Ovary (tissue), 3 donors: ENCODE results near the gene RPL38.

Experiments
- EP300 ChIP-seq: sonication (generic); formaldehyde crosslinking; IDR thresholded peaks from one replicate; pipeline ENCODE4 v1.6.1; 2017; ENCODE audit warnings: antibody characterized with exemption
- TF ChIP-seq, protein P1 (sequence below), 3 donors: fragments of 450-650 bp in 2 of 3; fragments of 200-600 bp in 1 of 3; IDR thresholded peaks; one replicate each; pipeline versions ENCODE4 v1.5.1 to v1.8.0; 2016 to 2022; ENCODE audit warnings: antibody characterized with exemption in 3 of 3, mild to moderate bottlenecking in 1 of 3
- donor health status: DM: no; HTN: no; CAD: no.

DNA sequence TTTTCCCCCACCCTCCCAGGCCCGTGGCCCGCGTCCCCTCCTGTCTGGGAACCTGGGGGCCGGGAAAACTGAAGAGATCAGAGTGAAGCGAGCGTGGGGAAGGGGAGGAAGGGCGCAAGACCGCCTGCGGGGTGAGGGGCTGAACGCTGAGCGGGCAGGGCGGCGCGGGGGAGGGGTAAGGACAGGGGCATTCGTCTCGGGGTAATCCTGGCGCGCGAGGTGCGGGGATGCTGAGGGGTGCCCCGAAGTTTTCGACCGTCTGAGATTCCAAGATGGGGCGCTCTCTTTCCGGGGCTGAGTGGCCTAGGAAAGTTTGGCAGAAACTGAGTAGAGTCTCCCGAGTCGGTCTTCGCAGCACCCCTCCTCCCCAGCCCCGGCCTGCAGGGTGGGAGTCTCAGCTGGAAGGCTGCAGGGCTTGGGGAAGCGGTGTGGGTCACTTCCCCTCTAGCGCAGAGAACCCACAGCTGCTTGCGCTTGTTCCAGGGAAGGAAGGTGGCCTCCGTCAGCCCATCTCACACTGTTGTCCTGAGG lies 10.4 kb downstream of the RPL38 start:
- TF ChIP-seq, protein P1, sequence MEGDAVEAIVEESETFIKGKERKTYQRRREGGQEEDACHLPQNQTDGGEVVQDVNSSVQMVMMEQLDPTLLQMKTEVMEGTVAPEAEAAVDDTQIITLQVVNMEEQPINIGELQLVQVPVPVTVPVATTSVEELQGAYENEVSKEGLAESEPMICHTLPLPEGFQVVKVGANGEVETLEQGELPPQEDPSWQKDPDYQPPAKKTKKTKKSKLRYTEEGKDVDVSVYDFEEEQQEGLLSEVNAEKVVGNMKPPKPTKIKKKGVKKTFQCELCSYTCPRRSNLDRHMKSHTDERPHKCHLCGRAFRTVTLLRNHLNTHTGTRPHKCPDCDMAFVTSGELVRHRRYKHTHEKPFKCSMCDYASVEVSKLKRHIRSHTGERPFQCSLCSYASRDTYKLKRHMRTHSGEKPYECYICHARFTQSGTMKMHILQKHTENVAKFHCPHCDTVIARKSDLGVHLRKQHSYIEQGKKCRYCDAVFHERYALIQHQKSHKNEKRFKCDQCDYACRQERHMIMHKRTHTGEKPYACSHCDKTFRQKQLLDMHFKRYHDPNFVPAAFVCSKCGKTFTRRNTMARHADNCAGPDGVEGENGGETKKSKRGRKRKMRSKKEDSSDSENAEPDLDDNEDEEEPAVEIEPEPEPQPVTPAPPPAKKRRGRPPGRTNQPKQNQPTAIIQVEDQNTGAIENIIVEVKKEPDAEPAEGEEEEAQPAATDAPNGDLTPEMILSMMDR (IDR thresholded peaks at IDR 0.05): no peak
- TF ChIP-seq EP300: no peak
